ENCODE measurements around the gene SPATA3. TPM values are rescaled to one million over a fixed set of nuclear protein-coding genes. Genes with fewer than 3 reads are reported as not detected.

Gene SPATA3
- total RNA-seq, 1 donor from 2014 or later, result not detected

- intact Hi-C loops (cut with DNase I), result no loop called here
- DNase-seq, result no peak
- Histone ChIP-seq H3K9me3 (no peaks in the 10 kb centered on the region), H3K36me3 (no peaks in the 10 kb centered on the region), H3K27ac (no peak overlapping the region), H3K4me3 (no peak overlapping the region), H3K27me3 (ENCODE audit: low read depth) (peaks cover 6% of the 10 kb centered on the region), H3K4me1 (peaks cover 14% of the 10 kb centered on the region)
- TF ChIP-seq, protein P1, sequence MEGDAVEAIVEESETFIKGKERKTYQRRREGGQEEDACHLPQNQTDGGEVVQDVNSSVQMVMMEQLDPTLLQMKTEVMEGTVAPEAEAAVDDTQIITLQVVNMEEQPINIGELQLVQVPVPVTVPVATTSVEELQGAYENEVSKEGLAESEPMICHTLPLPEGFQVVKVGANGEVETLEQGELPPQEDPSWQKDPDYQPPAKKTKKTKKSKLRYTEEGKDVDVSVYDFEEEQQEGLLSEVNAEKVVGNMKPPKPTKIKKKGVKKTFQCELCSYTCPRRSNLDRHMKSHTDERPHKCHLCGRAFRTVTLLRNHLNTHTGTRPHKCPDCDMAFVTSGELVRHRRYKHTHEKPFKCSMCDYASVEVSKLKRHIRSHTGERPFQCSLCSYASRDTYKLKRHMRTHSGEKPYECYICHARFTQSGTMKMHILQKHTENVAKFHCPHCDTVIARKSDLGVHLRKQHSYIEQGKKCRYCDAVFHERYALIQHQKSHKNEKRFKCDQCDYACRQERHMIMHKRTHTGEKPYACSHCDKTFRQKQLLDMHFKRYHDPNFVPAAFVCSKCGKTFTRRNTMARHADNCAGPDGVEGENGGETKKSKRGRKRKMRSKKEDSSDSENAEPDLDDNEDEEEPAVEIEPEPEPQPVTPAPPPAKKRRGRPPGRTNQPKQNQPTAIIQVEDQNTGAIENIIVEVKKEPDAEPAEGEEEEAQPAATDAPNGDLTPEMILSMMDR (IDR thresholded peaks at IDR 0.05), result no peak
- no peak for ATAC-seq
Measured at GRCh38 chr2:231049286-231050017, 53.5 kb downstream of the SPATA3 start.

GRCh38 chr2:231050018-231050901, 54.3 kb downstream of the SPATA3 start:
- DNase-seq, result no peak
- TF ChIP-seq, protein P1 (IDR thresholded peaks at IDR 0.05), result no peak
- Histone ChIP-seq H3K9me3 (no peaks in the 10 kb centered on the region), H3K27me3 (ENCODE audit: low read depth) (peaks cover 6% of the 10 kb centered on the region), H3K36me3 (no peaks in the 10 kb centered on the region), H3K27ac (no peak overlapping the region), H3K4me1 (peaks cover 14% of the 10 kb centered on the region), H3K4me3 (no peak overlapping the region)
- no peak for ATAC-seq
- intact Hi-C loops (cut with DNase I), result no loop called here

GRCh38 chr2:231051116-231051515, 55.2 kb downstream of the SPATA3 start:
- peaks cover 6% of the 10 kb centered on the region for H3K27me3 ChIP-seq (ENCODE audit: low read depth)
- H3K36me3 ChIP-seq, result no peaks in the 10 kb centered on the region
- H3K4me1 ChIP-seq, result peaks cover 14% of the 10 kb centered on the region
- intact Hi-C loops (cut with DNase I), result no loop called here
- no peak for ATAC-seq
- no peak for DNase-seq
- no peak overlapping the region for H3K4me3 ChIP-seq
- H3K9me3 ChIP-seq, result no peaks in the 10 kb centered on the region
- no peak overlapping the region for H3K27ac ChIP-seq
- TF ChIP-seq, protein P1 (IDR thresholded peaks at IDR 0.05), result no peak

DNA sequence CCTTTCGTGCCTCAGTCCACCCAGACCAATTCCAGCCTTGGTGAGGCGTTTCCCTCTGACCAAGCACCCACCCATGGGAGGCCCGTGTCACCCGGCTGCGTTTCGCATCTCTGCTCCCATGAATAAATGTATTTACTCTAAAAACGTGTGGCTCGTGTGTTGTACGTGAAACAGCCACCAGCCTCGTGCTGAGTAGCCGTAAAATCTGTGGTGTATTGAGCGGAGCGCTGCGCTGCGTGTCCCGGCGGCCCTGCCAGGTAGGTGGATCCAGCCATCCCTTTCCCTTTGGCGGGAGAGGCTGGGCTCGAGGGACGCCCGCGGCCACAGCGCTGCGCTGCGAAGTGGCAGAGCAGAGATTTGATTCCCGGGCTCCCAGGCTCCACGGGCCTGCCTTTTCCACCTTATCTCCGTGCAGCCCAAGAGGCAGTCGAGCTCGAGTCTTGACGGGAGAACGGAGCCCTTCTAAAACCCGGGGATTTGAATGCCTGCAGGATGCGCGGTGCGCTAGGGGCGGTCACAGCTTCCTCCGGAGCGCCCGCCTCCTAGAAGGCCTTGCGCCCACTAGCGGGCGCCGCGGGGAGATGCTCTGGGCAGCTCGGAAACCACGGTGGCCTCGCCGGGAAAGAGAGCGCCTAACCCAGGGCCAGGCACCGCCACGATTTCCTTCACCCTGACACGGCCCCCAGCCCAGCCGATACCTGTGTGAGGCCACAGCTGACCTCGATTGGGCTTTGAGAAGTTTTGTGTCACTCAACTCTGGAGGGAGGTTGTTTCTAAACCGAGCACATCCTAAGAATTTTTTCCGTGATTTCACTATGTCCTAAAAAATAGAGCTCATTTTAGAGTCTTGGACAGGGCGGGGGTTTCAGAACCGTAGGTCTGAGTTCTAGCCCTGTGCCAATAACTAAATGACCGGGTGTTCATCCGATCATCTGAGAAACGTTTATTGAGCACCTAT, 56.9 kb downstream of the SPATA3 start:
- H3K36me3 ChIP-seq, result no peaks in the 10 kb centered on the region
- H3K4me1 ChIP-seq, result peaks cover 19% of the 10 kb centered on the region
- no peaks in the 10 kb centered on the region for H3K27me3 ChIP-seq (ENCODE audit: low read depth)
- peak overlapping the region; percentile 42 for H3K27ac ChIP-seq
- H3K4me3 ChIP-seq, result peak overlapping the region; percentile 74
- peak; percentile 91 for DNase-seq
- H3K9me3 ChIP-seq, result no peaks in the 10 kb centered on the region
- ATAC-seq, result peak; percentile 86 to 87
- TF ChIP-seq, protein P1 (IDR thresholded peaks at IDR 0.05), result peak; percentile 97
- intact Hi-C loops (cut with DNase I), result no loop called here

DNA sequence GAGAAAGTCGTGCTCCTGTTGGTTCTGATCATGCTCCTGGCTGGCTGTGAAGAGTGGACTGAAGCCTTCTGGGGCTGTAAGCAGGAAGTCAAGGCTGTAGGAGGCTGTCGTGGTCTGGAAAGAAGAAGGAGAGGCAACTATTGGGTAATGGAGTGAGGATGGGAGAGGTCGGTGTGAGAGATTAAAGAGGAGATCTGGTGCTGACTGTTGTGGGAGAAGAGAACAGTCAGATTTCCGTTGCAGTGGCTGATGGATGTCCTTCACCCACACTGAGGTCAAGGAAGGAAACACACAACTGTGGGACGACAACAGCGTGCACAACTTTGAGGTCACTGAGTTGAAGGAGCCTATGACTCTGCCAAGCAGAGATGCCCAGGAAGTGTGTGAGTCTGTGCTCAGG, 57.9 kb downstream of the SPATA3 start:
- TF ChIP-seq, protein P1 (IDR thresholded peaks at IDR 0.05), result no peak
- intact Hi-C loops (cut with DNase I), result no loop called here
- H3K4me1 ChIP-seq, result peaks cover 30% of the 10 kb centered on the region
- H3K27ac ChIP-seq, result no peak overlapping the region
- DNase-seq, result no peak
- no peak for ATAC-seq
- H3K36me3 ChIP-seq, result no peaks in the 10 kb centered on the region
- no peaks in the 10 kb centered on the region for H3K27me3 ChIP-seq (ENCODE audit: low read depth)
- H3K9me3 ChIP-seq, result no peaks in the 10 kb centered on the region
- H3K4me3 ChIP-seq, result no peak overlapping the region

All from lower lobe of right lung (tissue), 2 donors.